Stimulated activated CD4-positive, alpha-beta T cell treated with anti-CD3 and anti-CD28 coated beads, Interleukin-1b, Interleukin-23, amount 100 ng/mL, for 1 hour (primary cell): Measurements from ENCODE around the gene ZNF362.

Source experiments
- DNase-seq, 2 donors: peaks; one replicate each; pipeline ENCODE4 v3.0.0-alpha.2; 2020; ENCODE audit warnings: low read depth in 2 of 2

The ZNF362 gene

GRCh38 chr1:33244143-33244808 lies 12.0 kb upstream of the ZNF362 start:
- DNase-seq: no peak

DNA sequence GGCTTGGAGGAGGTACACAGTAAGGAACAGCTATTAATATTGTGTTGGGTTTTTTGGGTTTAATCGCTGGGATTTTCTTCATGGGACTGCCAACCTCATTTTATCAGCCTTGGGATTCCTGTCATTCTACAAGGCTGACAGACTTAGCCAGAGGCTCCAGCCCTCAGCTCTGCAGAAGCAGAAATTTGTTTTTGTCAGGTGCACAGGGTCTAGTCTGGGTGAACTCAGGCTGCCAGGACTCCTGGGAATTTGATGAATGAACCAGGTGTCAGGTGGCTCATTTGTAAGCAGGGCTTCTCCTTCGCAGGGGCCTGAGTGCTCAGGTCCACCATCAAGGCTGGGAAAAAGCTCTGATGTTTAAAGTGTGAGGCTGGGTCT lies 11.5 kb upstream of the ZNF362 start:
- no peak for DNase-seq

- DNase-seq: no peak
Observed at GRCh38 chr1:33246171-33246570, 10.1 kb upstream of the ZNF362 start.

DNA sequence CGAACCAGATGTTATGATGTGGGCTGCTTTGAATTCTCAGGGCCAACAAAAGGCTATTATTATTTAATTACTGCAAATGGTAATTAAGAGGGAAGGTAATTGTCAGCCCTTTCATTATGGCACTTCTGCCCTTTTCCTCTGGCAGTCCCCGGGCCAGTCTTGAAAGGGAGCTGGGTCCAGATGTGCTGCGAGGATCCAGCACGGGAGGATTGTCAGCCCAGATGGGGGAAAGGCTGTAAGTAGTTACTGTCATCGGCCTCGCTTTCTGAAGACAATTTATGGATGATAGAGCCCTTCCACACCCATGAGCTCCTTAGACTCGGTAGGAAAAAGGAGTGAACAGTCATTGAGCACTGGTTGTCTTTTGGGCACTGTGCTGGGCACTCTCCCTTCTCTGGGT lies 8.7 kb upstream of the ZNF362 start:
- no peak for DNase-seq

GRCh38 chr1:33248244-33248643 lies 8.0 kb upstream of the ZNF362 start:
- no peak for DNase-seq

DNA sequence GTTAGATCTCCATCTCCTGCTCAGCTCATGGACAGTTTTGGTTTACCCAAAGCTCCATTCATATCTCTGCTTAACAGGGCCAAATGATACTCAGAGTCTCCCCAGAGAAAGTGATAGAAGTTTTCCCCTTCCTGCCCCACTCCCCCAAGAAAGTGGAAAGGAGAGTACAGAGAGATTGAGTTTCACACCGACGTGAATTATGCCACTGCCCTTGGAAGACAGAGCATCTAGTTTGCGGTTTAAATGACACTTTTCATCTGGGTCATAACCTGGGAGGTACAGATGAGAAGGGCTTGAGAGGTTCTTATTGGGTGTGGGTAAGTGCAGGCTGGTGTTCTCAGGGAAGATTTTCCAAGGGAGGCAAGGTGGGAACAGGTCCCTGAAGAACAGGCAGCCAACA lies 6.9 kb upstream of the ZNF362 start:
- DNase-seq: no peak

GRCh38 chr1:33250217-33250616 lies 6.1 kb upstream of the ZNF362 start:
- no peak for DNase-seq

GRCh38 chr1:33250724-33251123 lies 5.6 kb upstream of the ZNF362 start:
- DNase-seq: no peak

DNA sequence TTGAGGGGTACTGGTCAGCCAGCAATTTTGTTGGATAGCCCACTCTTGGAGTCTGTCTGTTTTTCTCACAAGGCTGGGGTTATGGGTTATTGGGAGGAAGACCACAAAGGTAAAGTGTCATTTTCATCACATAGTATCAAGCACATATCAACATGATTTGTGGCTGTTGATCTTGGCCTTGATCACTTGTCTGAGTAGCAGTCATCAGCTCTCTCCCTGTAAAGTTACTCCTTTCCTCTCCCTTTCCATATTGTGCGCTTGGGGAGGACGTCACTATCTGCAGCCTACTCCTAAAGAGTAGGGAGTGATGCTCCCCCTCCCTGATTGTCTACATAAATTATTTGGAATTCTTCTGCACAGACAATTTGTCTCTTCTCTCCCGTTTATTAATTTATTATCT lies 1.8 kb upstream of the ZNF362 start:
- no peak for DNase-seq

DNA sequence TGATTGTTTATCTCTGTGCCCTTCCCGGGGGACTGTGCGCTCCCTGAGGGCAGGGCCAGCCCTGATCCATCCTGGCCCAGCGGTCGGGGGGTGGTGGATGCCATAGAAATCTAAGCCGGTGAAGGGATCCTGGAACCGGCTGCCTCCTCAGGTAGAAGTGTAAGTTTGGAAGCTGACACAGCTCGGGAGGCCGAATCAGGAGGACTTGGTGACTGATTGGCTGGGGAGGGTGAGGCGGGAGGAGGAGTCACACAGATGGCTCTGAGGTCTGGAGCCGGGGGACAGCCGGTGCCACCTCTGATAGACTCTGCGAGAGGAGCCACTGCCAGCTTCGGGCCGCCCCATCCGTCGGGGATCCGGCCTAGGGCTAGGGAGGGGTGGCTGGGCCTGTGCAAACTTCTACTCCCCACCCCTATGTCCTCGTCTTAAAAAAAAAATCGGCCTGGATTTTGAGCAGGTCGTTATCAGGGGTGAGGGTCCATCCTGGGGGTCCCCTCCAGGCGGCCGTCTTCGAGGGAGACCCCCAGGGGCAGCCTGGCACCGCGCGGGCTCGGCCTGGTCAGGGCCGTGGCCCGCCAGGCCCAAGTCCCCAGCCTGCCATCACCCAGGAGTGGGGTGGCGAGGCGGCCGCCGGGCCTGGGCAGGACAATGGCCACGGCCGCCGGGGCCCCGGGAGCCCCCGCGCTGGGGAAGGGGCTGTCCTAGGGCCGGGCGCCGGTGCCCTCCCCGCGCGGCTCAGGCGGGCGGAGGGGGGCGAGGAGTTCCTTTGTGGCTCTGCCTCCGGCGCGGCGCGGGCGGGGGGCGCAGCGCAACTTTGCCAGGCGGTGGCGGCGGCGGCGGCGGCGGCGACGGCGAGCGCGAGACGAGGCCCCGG lies 708 bp upstream of the ZNF362 start:
- no peak for DNase-seq

DNA sequence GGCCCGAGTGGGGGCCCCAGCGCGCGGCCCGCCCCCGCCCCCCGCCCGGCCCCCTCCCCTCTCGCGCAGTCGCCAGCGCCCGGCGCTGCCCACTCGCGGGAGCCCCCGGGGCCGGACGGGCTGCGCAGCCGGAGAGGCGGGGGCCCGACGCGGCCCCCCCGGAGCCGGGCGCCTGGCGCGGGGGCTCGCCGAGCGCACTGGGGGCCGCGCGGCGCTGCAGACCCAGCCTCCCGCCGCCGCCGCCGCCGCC lies 146 bp upstream of the ZNF362 start:
- no peak for DNase-seq

DNA sequence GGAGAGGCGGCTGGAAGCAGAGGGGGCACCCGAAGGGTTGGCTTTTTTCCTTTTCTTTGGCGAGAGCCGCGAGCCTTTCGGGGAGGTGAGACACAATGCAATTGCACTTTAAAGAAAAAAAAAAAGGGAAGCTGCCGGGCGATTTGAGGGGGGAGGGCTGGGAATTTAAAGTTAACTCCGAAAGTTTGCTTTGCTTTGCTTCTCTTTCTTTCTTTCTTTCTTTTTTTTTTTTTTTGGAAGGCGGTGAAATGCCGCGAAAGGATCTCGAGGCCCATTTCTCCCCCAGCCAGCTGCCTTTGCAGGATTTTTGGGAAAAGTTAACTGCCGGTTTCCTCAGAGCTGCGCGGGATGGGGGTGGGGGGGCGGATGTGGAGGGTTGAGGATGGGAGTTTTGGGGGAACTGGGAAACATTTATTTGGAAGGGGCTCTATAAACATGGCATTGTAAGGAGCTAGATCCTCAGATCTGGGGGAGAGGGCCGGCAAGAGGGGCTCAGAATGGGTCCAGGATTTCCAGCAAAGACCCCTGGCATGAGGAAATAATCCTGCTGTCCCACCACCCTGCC lies 997 bp downstream of the ZNF362 start:
- no peak for DNase-seq

DNA sequence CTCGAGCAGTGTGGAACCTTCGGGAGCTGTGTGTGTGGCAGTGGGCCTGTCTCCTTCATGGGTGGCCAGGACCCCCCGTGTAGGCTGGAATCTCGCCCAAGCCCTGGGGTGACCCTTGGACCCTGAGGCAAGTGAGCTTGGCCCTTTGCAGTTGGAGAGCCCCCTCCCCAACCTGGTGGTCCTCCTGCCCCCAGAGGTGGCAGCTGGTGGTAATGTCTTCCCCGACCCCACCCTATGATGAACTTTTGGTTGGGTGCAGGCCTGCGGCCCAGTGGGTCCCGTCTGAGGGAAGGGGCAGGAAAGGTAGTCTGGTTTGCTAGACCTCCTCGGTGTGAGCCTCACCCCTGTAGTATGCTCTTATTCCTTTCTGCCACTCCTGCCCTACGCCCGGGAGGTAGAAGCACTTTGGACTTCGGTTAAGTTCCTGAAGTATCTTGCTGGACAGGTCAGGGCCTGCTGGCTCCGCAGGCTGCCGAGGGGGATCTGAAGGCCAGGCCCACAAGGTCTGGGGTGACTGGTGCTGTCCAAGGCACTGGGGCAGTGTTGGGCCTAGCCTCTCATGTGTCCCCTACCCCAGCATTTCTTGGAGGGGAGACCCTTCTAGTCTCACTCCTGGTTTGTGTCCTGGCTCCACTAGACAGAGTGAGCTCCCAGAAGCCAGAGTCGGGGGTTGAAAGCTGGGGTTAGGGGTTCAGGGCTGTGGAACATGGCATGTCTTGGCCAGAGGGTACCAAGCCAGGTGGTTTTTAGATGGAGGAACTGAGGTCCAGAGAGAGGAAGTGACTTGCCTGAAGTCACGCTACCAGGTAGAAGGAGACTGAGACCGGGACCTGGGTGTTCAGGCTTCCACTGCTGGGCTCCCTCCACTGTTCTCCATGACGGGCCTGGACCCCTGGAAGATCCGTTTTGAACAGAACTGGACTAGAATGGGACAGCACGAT lies 1.8 kb downstream of the ZNF362 start:
- no peak for DNase-seq

GRCh38 chr1:33258788-33259274 lies 2.5 kb downstream of the ZNF362 start:
- no peak for DNase-seq

DNA sequence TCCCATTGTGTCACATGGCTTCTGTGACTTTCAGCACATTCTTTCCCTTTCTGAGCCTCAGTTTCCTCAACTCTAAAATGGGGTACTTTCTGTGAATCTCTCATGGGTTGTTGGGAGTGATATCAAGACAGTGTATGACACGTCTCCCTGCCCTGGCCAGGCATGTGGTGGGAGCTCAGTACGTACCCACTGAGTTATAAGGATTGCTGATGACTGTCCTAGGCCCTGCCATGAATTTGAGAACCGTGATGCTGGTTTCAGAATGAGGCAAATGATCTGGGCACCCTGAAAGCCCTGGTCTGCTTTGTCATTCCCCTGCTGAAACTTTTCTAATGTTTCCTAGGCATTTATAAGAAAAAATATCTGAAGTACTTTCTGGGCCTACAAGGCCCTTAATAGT lies 3.6 kb downstream of the ZNF362 start:
- no peak for DNase-seq

DNA sequence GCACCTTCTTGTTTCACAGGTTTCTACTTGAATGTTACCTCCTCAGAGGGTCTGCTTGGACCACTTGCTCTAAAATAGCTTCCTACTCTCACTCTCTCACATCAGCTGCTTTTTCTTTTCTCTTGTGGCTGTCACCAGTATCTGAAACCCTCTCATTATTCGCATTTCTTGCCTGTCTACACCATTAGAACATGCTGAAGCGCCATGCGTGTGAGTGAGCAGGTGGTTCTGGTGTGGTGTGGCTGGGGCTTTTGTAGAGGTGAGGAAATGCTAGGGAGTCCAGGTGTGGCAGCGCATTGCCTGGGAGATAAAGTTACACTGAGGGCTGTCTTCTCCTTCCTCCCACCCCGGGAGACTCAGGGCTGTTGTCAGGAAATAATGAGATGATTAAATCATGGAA lies 4.1 kb downstream of the ZNF362 start:
- DNase-seq: no peak

GRCh38 chr1:33261344-33261743 lies 5.1 kb downstream of the ZNF362 start:
- DNase-seq: no peak

DNA sequence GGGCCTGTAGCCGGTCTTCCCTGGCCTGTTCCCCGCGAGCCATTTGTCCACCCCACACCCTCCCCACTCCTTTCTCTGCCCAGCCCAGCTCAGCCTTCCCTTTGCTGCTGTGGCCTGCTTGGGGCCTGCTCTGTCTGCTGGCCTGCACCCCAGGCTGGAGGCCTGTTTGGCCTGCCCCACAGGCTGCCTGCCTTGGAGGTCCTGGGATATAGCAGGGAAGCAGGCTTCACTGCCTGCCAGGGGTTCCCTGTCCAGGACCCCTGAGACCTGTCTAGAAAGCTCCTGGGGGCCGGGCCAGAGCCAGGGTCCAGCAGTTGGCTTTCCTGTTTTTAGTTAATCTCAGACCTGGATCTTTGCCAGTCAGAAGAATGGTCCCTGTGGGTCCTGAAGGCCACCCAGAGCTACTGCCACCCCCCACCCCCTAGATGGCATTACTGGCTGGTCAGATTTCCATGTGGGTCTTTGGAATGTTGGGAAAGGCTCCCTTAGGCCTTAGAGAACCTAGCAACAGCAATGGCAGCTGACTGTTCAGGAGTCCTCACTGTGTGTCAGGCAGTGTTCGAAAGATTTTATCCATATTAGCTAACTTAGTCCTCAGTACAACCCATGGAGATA lies 7.7 kb downstream of the ZNF362 start:
- no peak for DNase-seq

GRCh38 chr1:33265780-33266605 lies 9.7 kb downstream of the ZNF362 start:
- no peak for DNase-seq

GRCh38 chr1:33266766-33267165 lies 10.5 kb downstream of the ZNF362 start:
- DNase-seq: no peak
